ENCODE data around the gene KLHDC7A. TPM values are rescaled to one million over a fixed set of nuclear protein-coding genes. Genes with fewer than 3 reads are reported as not detected.

Gene KLHDC7A
- total RNA-seq, 1 donor from 2014 or later: not detected

GRCh38 chr1:18491168-18491567 is 10.4 kb downstream of the KLHDC7A start:
- H3K36me3 Mint-ChIP-seq (ENCODE audit: low read depth): peaks cover 3% of the 10 kb centered on the region
- no peak for TF ChIP-seq CTCF (conservative IDR thresholded peaks at IDR 0.05)
- peaks cover 7% of the 10 kb centered on the region for H3K4me1 Mint-ChIP-seq
- peaks cover 12% of the 10 kb centered on the region for H3K9me3 Mint-ChIP-seq
- no peak for DNase-seq (ENCODE audit: low read depth, low spot score)
- no peak overlapping the region for H3K4me3 Mint-ChIP-seq
- H3K27me3 Mint-ChIP-seq (ENCODE audit: low read depth): peaks cover 32% of the 10 kb centered on the region
- no peak overlapping the region for H3K27ac Mint-ChIP-seq (ENCODE audit: unreplicated experiment)

- Mint-ChIP-seq H3K27me3 (ENCODE audit: low read depth) (peaks cover 47% of the 10 kb centered on the region), H3K36me3 (ENCODE audit: low read depth) (peaks cover 3% of the 10 kb centered on the region), H3K27ac (ENCODE audit: unreplicated experiment) (no peak overlapping the region), H3K4me1 (no peaks in the 10 kb centered on the region), H3K9me3 (peaks cover 14% of the 10 kb centered on the region), H3K4me3 (no peak overlapping the region)
- DNase-seq (ENCODE audit: low read depth, low spot score): no peak
- TF ChIP-seq CTCF (conservative IDR thresholded peaks at IDR 0.05): no peak
Measured at GRCh38 chr1:18494304-18494703, 13.6 kb downstream of the KLHDC7A start.

- no peaks in the 10 kb centered on the region for H3K4me1 Mint-ChIP-seq
- TF ChIP-seq CTCF (conservative IDR thresholded peaks at IDR 0.05): no peak
- no peak overlapping the region for H3K4me3 Mint-ChIP-seq
- peaks cover 14% of the 10 kb centered on the region for H3K9me3 Mint-ChIP-seq
- DNase-seq (ENCODE audit: low read depth, low spot score): no peak
- H3K27ac Mint-ChIP-seq (ENCODE audit: unreplicated experiment): no peak overlapping the region
- H3K36me3 Mint-ChIP-seq (ENCODE audit: low read depth): peaks cover 3% of the 10 kb centered on the region
- H3K27me3 Mint-ChIP-seq (ENCODE audit: low read depth): peaks cover 56% of the 10 kb centered on the region
Measured at GRCh38 chr1:18495635-18496034, 14.9 kb downstream of the KLHDC7A start.

GRCh38 chr1:18496056-18496455 is 15.3 kb downstream of the KLHDC7A start:
- H3K9me3 Mint-ChIP-seq: peaks cover 14% of the 10 kb centered on the region
- H3K36me3 Mint-ChIP-seq (ENCODE audit: low read depth): peaks cover 3% of the 10 kb centered on the region
- TF ChIP-seq CTCF (conservative IDR thresholded peaks at IDR 0.05): no peak
- no peak for DNase-seq (ENCODE audit: low read depth, low spot score)
- peaks cover 56% of the 10 kb centered on the region for H3K27me3 Mint-ChIP-seq (ENCODE audit: low read depth)
- no peaks in the 10 kb centered on the region for H3K4me1 Mint-ChIP-seq
- H3K27ac Mint-ChIP-seq (ENCODE audit: unreplicated experiment): no peak overlapping the region
- no peak overlapping the region for H3K4me3 Mint-ChIP-seq

- peaks cover 3% of the 10 kb centered on the region for H3K36me3 Mint-ChIP-seq (ENCODE audit: low read depth)
- no peaks in the 10 kb centered on the region for H3K4me1 Mint-ChIP-seq
- H3K27ac Mint-ChIP-seq (ENCODE audit: unreplicated experiment): no peak overlapping the region
- no peak for TF ChIP-seq CTCF (conservative IDR thresholded peaks at IDR 0.05)
- H3K27me3 Mint-ChIP-seq (ENCODE audit: low read depth): peaks cover 55% of the 10 kb centered on the region
- no peak for DNase-seq (ENCODE audit: low read depth, low spot score)
- H3K9me3 Mint-ChIP-seq: peaks cover 14% of the 10 kb centered on the region
- no peak overlapping the region for H3K4me3 Mint-ChIP-seq
Measured at GRCh38 chr1:18496497-18497235, 15.9 kb downstream of the KLHDC7A start.

Measured in neural crest cell (in vitro differentiated cells).